Heart right ventricle (tissue), 16 donors: ENCODE results near the gene ZNF219. TPM values are rescaled to one million over a fixed set of nuclear protein-coding genes. Genes with fewer than 3 reads are reported as not detected.

Experiments used
- ATAC-seq, 8 donors: fragments of 200-7000 bp; cut with Tn5 transposase; one replicate each; pipeline ENCODE4 v1.9.1; 2020; ENCODE audit warnings: mild to moderate bottlenecking in 8 of 8, moderate library complexity in 8 of 8, moderate number of reproducible peaks in 1 of 8
- DNase-seq, 2 donors: peaks; one replicate each; pipeline ENCODE4 v3.0.0-alpha.2; 2020
- H3K27ac ChIP-seq, 10 donors: fragments of 200-600 bp; sonication (generic) in 2 of 10; one replicate each; pipeline versions ENCODE4 v1.5.0 to v1.8.0; 2020 to 2022; ENCODE audit warnings: mild to moderate bottlenecking in 3 of 10
- H3K27me3 ChIP-seq, 7 donors: fragments of 200-600 bp; one replicate each; pipeline ENCODE4 v1.8.0; 2021 to 2022; ENCODE audit warnings: mild to moderate bottlenecking in 2 of 7
- H3K36me3 ChIP-seq, 9 donors: fragments of 200-600 bp; sonication (generic) in 1 of 9; one replicate each; pipeline versions ENCODE4 v1.5.0 to v1.8.0; 2020 to 2022; ENCODE audit warnings: mild to moderate bottlenecking in 2 of 9
- H3K4me1 ChIP-seq, 9 donors: fragments of 200-600 bp; sonication (generic) in 1 of 9; one replicate each; pipeline versions ENCODE4 v1.5.0 to v1.8.0; 2020 to 2022; ENCODE audit warnings: mild to moderate bottlenecking in 4 of 9
- H3K4me3 ChIP-seq, 10 donors: fragments of 200-600 bp; sonication (generic) in 2 of 10; one replicate each; pipeline versions ENCODE4 v1.5.0 to v1.8.0; 2020 to 2022; ENCODE audit warnings: mild to moderate bottlenecking in 7 of 10, moderate library complexity in 2 of 10
- H3K9me3 ChIP-seq, 11 donors: fragments of 200-600 bp in 10 of 11; sonication (generic) in 2 of 11; one replicate each; pipeline versions ENCODE4 v1.5.0 to v1.8.0; 2013 to 2022; ENCODE audit warnings: mild to moderate bottlenecking in 2 of 11, control low read depth in 1 of 11, moderate library complexity in 1 of 11
- CTCF ChIP-seq, 9 donors: fragments of 200-600 bp; sonication (generic) in 2 of 9; IDR thresholded peaks; one replicate each; pipeline versions ENCODE4 v1.5.0 to v1.8.0; 2021 to 2022; ENCODE audit warnings: antibody characterized with exemption in 9 of 9, mild to moderate bottlenecking in 5 of 9, moderate library complexity in 1 of 9
- WGBS, 2 donors: extraction: QIAGEN DNeasy Blood & Tissue Kit; methylation state at CpG; one replicate each; pipeline ENCODE4 v1.1.7; 2013; ENCODE audit warnings: inconsistent platforms in 1 of 2; 5-methylcytosine and 5-hydroxymethylcytosine counted together
- intact Hi-C, 10 donors: fragments of 100-400 bp; cut with DNase I; formaldehyde crosslinking; loops; one replicate each; pipeline versions ENCODE4 v1.11.1 to v1.14.2; 2022
- polyA plus RNA-seq, 2 donors: library from polyadenylated mRNA; stranded (reverse); fragments of 200-250 nt; gene quantifications; one replicate each; pipeline ENCODE4 v1.2.3, GENCODE V29; 2013
- total RNA-seq, 10 donors: library from RNA; stranded (reverse); fragmentation: NEBNext Ultra II Directional in 3 of 10; extraction: Animal tissue kit (Norgen Biotek cat#: 25700) in 3 of 10; gene quantifications; one replicate each; pipeline versions ENCODE4 v1.2.1 to v1.2.4, GENCODE V29; 2021 to 2023
- donor health status: Arrhythmogenic right ventricular cardiomyopathy.
- donor health status: ischemic (EF 13 %, LVEDD 7.1; RV severe dilation, severe dysfunction).
- donor health status: healthy with polysubstance abuse.
- donor health status: DM: no; HTN: yes; CAD: no.
- donor health status: DM: no; HTN: no; CAD: no.
- donor health status: ischemic (EF 25% LVEDD 6.9; RV normal size, moderate dysfunction).
- donor health status: ischemic (EF 25% LVEDD 5.7; RV mildly dilated, moderate dysfunction).
- donor health status: healthy.
- donor health status: DM: yes; HTN: yes; CAD: no.
- donor health status: Ischemic cardiomyopathy.
- donor health status: ischemic (EF 35%, LVEDD 5.7; RV mildly dilated, moderate dysfunction).
- donor health status: nonischemic (EF 11% LVEDD 7.7; RV severe dilation, severe dysfunction).
- donor health status: DM: yes; HTN: yes; CAD: no.
- donor health status: PGD.
- donor health status: ischemic (EF 29% LVEDD 5.4; RV normal size, mild dysfunction).
- donor health status: nonischemic (EF 23%, LVEDD 6.1; RV moderate dilation, normal function).

ZNF219 gene
- total and polyA plus RNA-seq, 12 donors: 22.1 to 58.4 (median 34.6) TPM

- Histone ChIP-seq H3K4me3 (no peak overlapping the region), H3K27ac (no peak overlapping the region), H3K4me1 (no peaks in the 10 kb centered on the region), H3K36me3 (no peaks in the 10 kb centered on the region), H3K27me3 (no peaks in the 10 kb centered on the region), H3K9me3 (peaks cover 0 to 7% (median 0%) of the 10 kb centered on the region in 11 donors)
- DNase-seq (no peak), ATAC-seq (no peak)
- intact Hi-C loops: no loop called here
- 44 to 45% methylated on average over 1 of the region's 1 CpG for WGBS, 2 donors
- no peak for TF ChIP-seq CTCF (IDR thresholded peaks at IDR 0.05)
Measured at GRCh38 chr14:21133901-21134300, 35.4 kb upstream of the ZNF219 start.

- H3K27ac ChIP-seq: no peak overlapping the region
- 75 to 85% methylated on average over 1 of the region's 1 CpG for WGBS, 2 donors
- H3K36me3 ChIP-seq: no peaks in the 10 kb centered on the region
- H3K4me3 ChIP-seq: no peak overlapping the region
- no peak for TF ChIP-seq CTCF (IDR thresholded peaks at IDR 0.05)
- H3K4me1 ChIP-seq: no peaks in the 10 kb centered on the region
- DNase-seq (no peak), ATAC-seq (no peak)
- H3K9me3 ChIP-seq: peaks cover 0 to 6% (median 0%) of the 10 kb centered on the region in 11 donors
- H3K27me3 ChIP-seq: peaks cover 0 to 24% (median 6%) of the 10 kb centered on the region in 7 donors
- intact Hi-C loops: no loop called here
Measured at GRCh38 chr14:21123429-21123828, 25.0 kb upstream of the ZNF219 start.

GRCh38 chr14:21121122-21121521, 22.7 kb upstream of the ZNF219 start:
- Histone ChIP-seq H3K27me3 (peaks cover 0 to 24% (median 6%) of the 10 kb centered on the region in 7 donors), H3K36me3 (no peaks in the 10 kb centered on the region), H3K4me3 (no peak overlapping the region), H3K27ac (no peak overlapping the region), H3K4me1 (no peaks in the 10 kb centered on the region), H3K9me3 (peaks cover 0 to 6% (median 0%) of the 10 kb centered on the region in 11 donors)
- ATAC-seq (no peak), DNase-seq (no peak)
- intact Hi-C loops: no loop called here
- 85% methylated on average over 1 of the region's 1 CpG for WGBS, 2 donors
- no peak for TF ChIP-seq CTCF (IDR thresholded peaks at IDR 0.05)

DNA sequence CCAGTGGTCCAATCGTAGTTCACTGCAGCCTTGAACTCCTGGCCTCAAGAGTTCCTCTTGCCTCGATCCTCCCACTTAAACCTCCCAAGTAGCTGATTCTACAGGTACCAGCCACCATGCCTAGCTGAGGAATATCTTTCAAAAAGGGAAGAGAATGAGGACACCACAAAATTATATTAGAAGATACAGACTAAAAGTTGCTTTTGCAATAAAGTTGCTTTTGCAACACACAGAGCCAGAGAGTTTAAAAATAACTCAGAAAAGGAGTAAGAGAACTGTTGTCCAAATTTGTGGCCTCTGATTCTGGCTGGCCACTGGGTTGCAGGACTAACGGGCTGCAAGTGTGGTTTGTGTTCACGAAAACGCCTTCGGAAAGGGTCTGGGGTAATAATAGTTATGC, 22.2 kb upstream of the ZNF219 start:
- 70 to 76% methylated on average over 6 of the region's 6 CpGs for WGBS, 2 donors
- H3K4me3 ChIP-seq: no peak overlapping the region
- DNase-seq (no peak), ATAC-seq (no peak)
- peaks cover 0 to 6% (median 0%) of the 10 kb centered on the region in 11 donors for H3K9me3 ChIP-seq
- peaks cover 0 to 20% (median 6%) of the 10 kb centered on the region in 7 donors for H3K27me3 ChIP-seq
- no peak overlapping the region for H3K27ac ChIP-seq
- no peak for TF ChIP-seq CTCF (IDR thresholded peaks at IDR 0.05)
- intact Hi-C loops: no loop called here
- no peaks in the 10 kb centered on the region for H3K4me1 ChIP-seq
- H3K36me3 ChIP-seq: no peaks in the 10 kb centered on the region
